GM23338 (cell line): Measurements from ENCODE around the gene HSPBAP1. TPM values are rescaled to one million over a fixed set of nuclear protein-coding genes. Genes with fewer than 3 reads are reported as not detected.

ENCODE experiments used
- ATAC-seq: fragments of 200-7000 bp; cut with Tn5 transposase; 3 replicates; pipeline ENCODE4 v1.9.1; 2020
- DNase-seq: peaks from one replicate; pipeline ENCODE4 v3.0.0-alpha.2; 2015; ENCODE audit warnings: low spot score
- H2AFZ ChIP-seq: fragments of 200-600 bp; sonication (generic); 2 replicates; pipeline ENCODE4 v1.8.0; 2016; ENCODE audit warnings: antibody characterized with exemption, mild to moderate bottlenecking, moderate library complexity
- H3F3A ChIP-seq: fragments of 200-600 bp; sonication (generic); replicated peaks from 2 replicates; pipeline ENCODE4 v1.8.0; 2017; ENCODE audit warnings: antibody characterized with exemption, mixed run types, low read depth
- H3K27ac ChIP-seq: fragments of 200-600 bp; sonication (generic); 2 replicates; pipeline ENCODE4 v1.6.1; 2016; ENCODE audit warnings: low read depth
- H3K27me3 ChIP-seq: fragments of 200-600 bp; sonication (generic); 2 replicates; pipeline ENCODE4 v1.8.0; 2016; ENCODE audit warnings: mild to moderate bottlenecking, mixed run types, moderate library complexity; ENCODE audit not compliant: insufficient read depth
- H3K36me3 ChIP-seq: fragments of 200-600 bp; sonication (generic); 2 replicates; pipeline ENCODE4 v1.8.0; 2016; ENCODE audit warnings: mild to moderate bottlenecking; ENCODE audit not compliant: insufficient read depth
- H3K4me1 ChIP-seq: fragments of 200-600 bp; sonication (generic); 2 replicates; pipeline ENCODE4 v1.8.0; 2016; ENCODE audit warnings: mild to moderate bottlenecking, moderate library complexity; ENCODE audit not compliant: insufficient read depth
- H3K4me2 ChIP-seq: fragments of 200-600 bp; sonication (generic); 2 replicates; pipeline ENCODE4 v1.7.1; 2017; ENCODE audit warnings: mixed run types
- H3K4me3 ChIP-seq: fragments of 200-600 bp; sonication (generic); 2 replicates; pipeline ENCODE4 v1.6.1; 2016; ENCODE audit warnings: mixed run types
- H3K79me2 ChIP-seq: fragments of 200-600 bp; sonication (generic); replicated peaks from 2 replicates; pipeline ENCODE4 v1.8.0; 2017; ENCODE audit warnings: mild to moderate bottlenecking; ENCODE audit not compliant: insufficient read depth
- H3K9me2 ChIP-seq: fragments of 200-600 bp; sonication (generic); 2 replicates; pipeline ENCODE4 v1.8.0; 2017; ENCODE audit not compliant: insufficient read depth
- H4K20me1 ChIP-seq: fragments of 200-600 bp; sonication (generic); replicated peaks from 2 replicates; pipeline ENCODE4 v1.8.0; 2017; ENCODE audit warnings: mild to moderate bottlenecking; ENCODE audit not compliant: insufficient read depth
- H3K27ac Mint-ChIP-seq: 2 replicates; pipeline ENCODE4 v1.8.0; 2020; ENCODE audit warnings: inconsistent platforms, mild to moderate bottlenecking, moderate library complexity, mixed read lengths
- H3K27me3 Mint-ChIP-seq: 3 replicates; pipeline ENCODE4 v1.8.0; 2022; ENCODE audit warnings: low read depth, mild to moderate bottlenecking, moderate library complexity, mixed read lengths, inconsistent platforms; ENCODE audit not compliant: insufficient read depth, poor library complexity
- H3K36me3 Mint-ChIP-seq: 3 replicates; pipeline ENCODE4 v1.8.0; 2021; ENCODE audit warnings: low read depth, mild to moderate bottlenecking, inconsistent platforms, moderate library complexity, mixed read lengths
- H3K4me1 Mint-ChIP-seq: 3 replicates; pipeline ENCODE4 v1.8.0; 2020; ENCODE audit warnings: mild to moderate bottlenecking, inconsistent platforms, mixed read lengths
- H3K4me3 Mint-ChIP-seq: 3 replicates; pipeline ENCODE4 v1.8.0; 2021; ENCODE audit warnings: moderate library complexity, mild to moderate bottlenecking, inconsistent platforms, mixed read lengths
- H3K9me3 Mint-ChIP-seq: 3 replicates; pipeline ENCODE4 v1.8.0; 2020; ENCODE audit warnings: moderate library complexity, mild to moderate bottlenecking, inconsistent platforms, mixed read lengths
- CREB1 ChIP-seq: fragments of 250-450 bp; sonication (Bioruptor Pico); IDR thresholded peaks from 2 replicates; pipeline ENCODE4 v1.5.0; 2020; ENCODE audit warnings: low read depth, mild to moderate bottlenecking, moderate library complexity
- CTCF ChIP-seq, 2 experiments: fragments of 200-600 bp in 1 of 2; sonication (generic) in 1 of 2; conservative IDR thresholded peaks; 2 replicates each; pipeline versions ENCODE4 v1.5.1 to v1.6.1; 2016 to 2017; ENCODE audit warnings: antibody characterized with exemption in 2 of 2, low read depth in 2 of 2, mild to moderate bottlenecking in 2 of 2, moderate library complexity in 1 of 2
- ETS1 ChIP-seq: IDR thresholded peaks from 2 replicates; pipeline ENCODE4 v1.6.1; 2016; ENCODE audit warnings: antibody characterized with exemption
- EZH2 ChIP-seq: fragments of 200-600 bp; sonication (generic); IDR thresholded peaks from one replicate; pipeline ENCODE4 v1.8.0; 2017; ENCODE audit warnings: antibody characterized with exemption, mild to moderate bottlenecking, low read depth; ENCODE audit not compliant: unreplicated experiment
- EZH2phosphoT487 ChIP-seq: fragments of 200-600 bp; sonication (generic); IDR thresholded peaks from one replicate; pipeline ENCODE4 v1.8.1; 2018; ENCODE audit warnings: antibody characterized with exemption; ENCODE audit not compliant: unreplicated experiment
- JUNB ChIP-seq: IDR thresholded peaks from one replicate; pipeline ENCODE4 v1.6.1; 2016; ENCODE audit warnings: antibody characterized with exemption; ENCODE audit not compliant: unreplicated experiment
- NANOG ChIP-seq: IDR thresholded peaks from 2 replicates; pipeline ENCODE4 v1.6.1; 2016; ENCODE audit warnings: antibody characterized with exemption, borderline replicate concordance
- POLR2AphosphoS5 ChIP-seq: IDR thresholded peaks from 2 replicates; pipeline ENCODE4 v1.6.1; 2016; ENCODE audit warnings: antibody characterized with exemption, low read depth
- REST ChIP-seq: IDR thresholded peaks from one replicate; pipeline ENCODE4 v1.6.1; 2018; ENCODE audit warnings: antibody characterized with exemption; ENCODE audit not compliant: unreplicated experiment
- STAT1 ChIP-seq: IDR thresholded peaks from one replicate; pipeline ENCODE4 v1.6.1; 2016; ENCODE audit warnings: antibody characterized with exemption; ENCODE audit not compliant: unreplicated experiment
- ZNF114 ChIP-seq: fragments of 250-450 bp; sonication (Bioruptor Pico); IDR thresholded peaks from 2 replicates; pipeline ENCODE4 v1.5.0; 2020; ENCODE audit warnings: mild to moderate bottlenecking, moderate library complexity
- ZNF331 ChIP-seq: fragments of 250-450 bp; sonication (Bioruptor Pico); IDR thresholded peaks from 2 replicates; pipeline ENCODE4 v1.5.0; 2020; ENCODE audit warnings: low read depth, mild to moderate bottlenecking, moderate library complexity
- ZNF462 ChIP-seq: fragments of 250-450 bp; sonication (Bioruptor Pico); IDR thresholded peaks from 2 replicates; pipeline ENCODE4 v1.5.0; 2020; ENCODE audit warnings: mild to moderate bottlenecking, moderate library complexity
- polyA plus RNA-seq: library from polyadenylated mRNA; unstranded; fragments of >200 nt; fragmentation: Nextera tagmentation; extraction: Ambion mirVana; gene quantifications from 2 replicates; pipeline ENCODE4 v1.2.1, GENCODE V29; 2016
- total RNA-seq: library from RNA; depleted of rRNA; stranded (reverse); fragments of >200 nt; shearing (Covaris generic); gene quantifications from 2 replicates; pipeline ENCODE4 v1.2.3, GENCODE V29; 2014

The HSPBAP1 gene
- total and polyA plus RNA-seq, 2 experiments from 2014 or later = 8.0 to 11.7 TPM

GRCh38 chr3:122800706-122801237, 7.1 kb upstream of the HSPBAP1 start:
- H3K9me2 ChIP-seq = no peaks in the 10 kb centered on the region
- peaks cover 6% of the 10 kb centered on the region; the same call in 1 of the 2 replicates for H3K4me1 ChIP-seq
- no peaks in the 10 kb centered on the region for H3K9me3 Mint-ChIP-seq
- peaks cover 2% of the 10 kb centered on the region; the same call in 2 of the 3 replicates for H3K4me1 Mint-ChIP-seq
- H2AFZ ChIP-seq = no peak overlapping the region
- no peaks in the 10 kb centered on the region for H3K79me2 ChIP-seq
- no peaks in the 10 kb centered on the region for H3K36me3 ChIP-seq
- no peak for DNase-seq
- H3K27me3 ChIP-seq = peaks cover 13% of the 10 kb centered on the region
- no peak for ATAC-seq
- no peak overlapping the region for H3K4me2 ChIP-seq
- no peak overlapping the region for H3K4me3 ChIP-seq
- no peaks in the 10 kb centered on the region for H3K27me3 Mint-ChIP-seq
- no peak overlapping the region for H3K4me3 Mint-ChIP-seq
- H4K20me1 ChIP-seq = peaks cover 12% of the 10 kb centered on the region; the same call in 1 of the 2 replicates
- TF ChIP-seq CTCF (conservative IDR thresholded peaks at IDR 0.05; ENCODE audit: low read depth in 2 of 2) (no peak), STAT1 (no peak), ZNF331 (CRISPR knock-in tag) (no peak), EZH2phosphoT487 (no peak), POLR2AphosphoS5 (no peak), ETS1 (no peak), ZNF462 (CRISPR knock-in tag) (no peak), JUNB (no peak), EZH2 (no peak), REST (no peak), NANOG (no peak), CREB1 (CRISPR knock-in tag) (no peak), ZNF114 (no peak)
- H3K27ac Mint-ChIP-seq = no peak overlapping the region
- no peak overlapping the region for H3K27ac ChIP-seq
- H3K36me3 Mint-ChIP-seq = no peaks in the 10 kb centered on the region
- no peaks in the 10 kb centered on the region; the same call in 1 of the 2 replicates for H3F3A ChIP-seq
